ENCODE results near the gene PLAC1.

Gene PLAC1

GRCh38 chrX:134631426-134632346 is 26.6 kb downstream of the PLAC1 start:
- no peak for DNase-seq (ENCODE audit: low read depth in 3 of 3, low spot score in 1 of 3)

GRCh38 chrX:134628663-134629062 is 29.6 kb downstream of the PLAC1 start:
- DNase-seq (ENCODE audit: low read depth in 3 of 3, low spot score in 1 of 3) = no peak

DNA sequence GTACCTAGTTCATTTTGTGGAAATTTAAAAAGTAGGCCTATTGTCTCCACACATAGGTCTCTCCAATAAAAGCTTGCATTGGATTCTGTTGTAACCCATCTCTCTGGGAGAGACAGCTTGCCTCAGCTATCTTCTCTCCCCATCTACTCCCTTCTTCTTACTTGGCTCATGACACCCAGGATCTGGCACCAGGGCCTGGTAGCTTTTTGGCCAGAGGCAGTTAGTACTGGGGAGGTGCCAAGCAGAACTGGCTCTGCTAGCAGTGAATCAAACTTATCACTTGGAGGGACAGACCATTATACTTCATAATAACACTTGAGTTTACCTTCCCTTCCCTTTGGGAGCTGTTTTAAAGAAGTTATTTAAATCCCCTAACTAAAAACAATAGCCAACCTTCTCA is 31.8 kb downstream of the PLAC1 start:
- DNase-seq (ENCODE audit: low read depth in 3 of 3, low spot score in 1 of 3) = no peak

GRCh38 chrX:134625315-134625718 is 33.0 kb downstream of the PLAC1 start:
- DNase-seq (ENCODE audit: low read depth in 3 of 3, low spot score in 1 of 3) = no peak

DNA sequence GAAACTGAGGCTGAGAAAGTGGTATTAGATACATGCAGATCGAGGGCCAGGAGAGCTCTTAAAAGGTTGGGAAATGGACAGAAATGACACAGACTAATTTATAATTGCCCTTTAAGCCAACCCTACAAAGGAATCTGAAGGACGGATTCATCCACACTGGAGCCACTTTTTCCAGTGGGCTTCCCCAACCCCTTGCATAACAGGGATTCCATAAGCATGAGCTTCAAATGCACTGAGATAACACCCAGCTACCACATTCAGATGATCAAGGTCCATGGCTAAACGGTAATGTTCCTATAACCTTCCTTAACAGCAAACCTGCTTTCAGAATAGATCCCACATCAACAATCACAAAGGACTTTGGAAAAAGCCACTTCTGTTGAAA is 34.2 kb downstream of the PLAC1 start:
- no peak for DNase-seq (ENCODE audit: low read depth in 3 of 3, low spot score in 1 of 3)

DNA sequence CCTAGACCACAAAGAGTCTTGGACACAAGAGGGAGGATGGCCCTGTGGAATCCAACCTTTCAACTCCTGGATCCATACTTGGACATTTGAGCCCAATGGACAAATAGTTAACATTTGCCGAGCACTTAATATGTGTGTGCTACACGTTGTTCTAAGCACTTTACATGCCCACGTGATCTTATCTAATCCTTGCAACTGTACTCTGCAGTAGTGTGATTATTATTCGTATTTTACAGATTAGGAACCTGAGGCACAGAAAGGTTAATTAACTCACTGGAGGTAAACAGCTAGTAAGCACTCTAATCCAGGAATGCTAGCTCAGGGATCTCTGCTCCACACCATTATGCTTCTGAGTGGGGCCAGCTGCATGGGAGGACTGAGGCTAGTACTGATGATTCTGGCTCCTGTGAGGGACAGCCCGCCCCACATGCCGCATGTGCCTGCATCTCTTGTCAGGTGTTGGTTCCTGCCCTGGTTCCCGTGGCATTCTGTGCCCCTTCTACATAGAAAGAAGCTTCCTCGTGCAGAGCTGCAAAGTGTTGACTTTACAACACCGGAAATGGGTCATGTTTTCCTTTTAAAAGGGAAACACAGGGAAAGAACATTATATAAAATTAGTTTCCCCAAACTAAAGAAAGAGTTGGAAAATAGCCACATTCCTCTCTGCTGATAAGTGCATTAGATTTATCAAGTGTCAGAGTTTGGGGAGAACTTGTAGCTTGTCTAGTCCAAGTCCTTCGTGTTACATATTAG is 34.8 kb downstream of the PLAC1 start:
- DNase-seq (ENCODE audit: low read depth in 3 of 3, low spot score in 1 of 3) = no peak

GRCh38 chrX:134622813-134623185 is 35.5 kb downstream of the PLAC1 start:
- no peak for DNase-seq (ENCODE audit: low read depth in 3 of 3, low spot score in 1 of 3)

GRCh38 chrX:134622056-134622812 is 36.0 kb downstream of the PLAC1 start:
- DNase-seq (ENCODE audit: low read depth in 3 of 3, low spot score in 1 of 3) = no peak

- no peak for DNase-seq (ENCODE audit: low read depth in 3 of 3, low spot score in 1 of 3)
Measured at GRCh38 chrX:134619838-134620237, 38.4 kb downstream of the PLAC1 start.

GRCh38 chrX:134613396-134613795 is 44.9 kb downstream of the PLAC1 start:
- no peak for DNase-seq (ENCODE audit: low read depth in 3 of 3, low spot score in 1 of 3)

DNA sequence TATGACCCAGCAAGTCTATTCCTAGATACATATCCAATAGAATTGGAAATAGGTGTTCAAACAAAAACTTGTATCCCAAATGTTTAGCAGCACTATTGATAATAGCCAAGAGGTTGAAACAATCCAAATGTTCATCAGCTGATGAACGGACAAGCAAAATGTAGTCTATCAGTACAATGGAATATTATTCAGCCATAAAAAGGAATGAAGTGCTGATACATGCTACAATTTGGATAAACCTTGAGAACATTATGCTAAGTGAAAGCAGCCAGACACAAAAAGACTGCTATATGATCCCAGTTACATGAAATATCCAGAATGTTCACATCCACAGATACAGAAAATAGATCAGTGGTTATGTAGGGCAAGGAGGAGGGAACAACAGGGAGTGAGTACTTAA is 50.1 kb downstream of the PLAC1 start:
- DNase-seq (ENCODE audit: low read depth in 3 of 3, low spot score in 1 of 3) = no peak

DNA sequence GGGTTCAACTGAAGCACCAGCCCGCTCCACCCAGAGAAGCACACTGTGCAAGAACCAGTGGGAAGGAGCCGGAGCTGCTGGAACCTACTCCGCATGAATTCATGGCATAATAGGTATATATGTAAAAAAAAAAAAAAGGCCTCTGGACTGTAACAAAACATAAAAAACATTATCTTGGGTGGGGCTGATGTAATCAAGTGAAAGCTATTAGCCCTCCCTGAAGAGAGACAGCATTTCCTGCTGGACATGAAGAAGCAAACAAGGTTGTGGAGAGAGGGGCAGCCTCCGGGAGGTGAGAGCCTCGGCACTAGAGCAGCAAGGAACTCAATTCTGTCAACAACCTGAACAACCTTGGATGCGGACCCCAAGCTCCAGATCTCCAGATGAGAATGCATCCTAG is 50.7 kb downstream of the PLAC1 start:
- no peak for DNase-seq (ENCODE audit: low read depth in 3 of 3, low spot score in 1 of 3)

DNA sequence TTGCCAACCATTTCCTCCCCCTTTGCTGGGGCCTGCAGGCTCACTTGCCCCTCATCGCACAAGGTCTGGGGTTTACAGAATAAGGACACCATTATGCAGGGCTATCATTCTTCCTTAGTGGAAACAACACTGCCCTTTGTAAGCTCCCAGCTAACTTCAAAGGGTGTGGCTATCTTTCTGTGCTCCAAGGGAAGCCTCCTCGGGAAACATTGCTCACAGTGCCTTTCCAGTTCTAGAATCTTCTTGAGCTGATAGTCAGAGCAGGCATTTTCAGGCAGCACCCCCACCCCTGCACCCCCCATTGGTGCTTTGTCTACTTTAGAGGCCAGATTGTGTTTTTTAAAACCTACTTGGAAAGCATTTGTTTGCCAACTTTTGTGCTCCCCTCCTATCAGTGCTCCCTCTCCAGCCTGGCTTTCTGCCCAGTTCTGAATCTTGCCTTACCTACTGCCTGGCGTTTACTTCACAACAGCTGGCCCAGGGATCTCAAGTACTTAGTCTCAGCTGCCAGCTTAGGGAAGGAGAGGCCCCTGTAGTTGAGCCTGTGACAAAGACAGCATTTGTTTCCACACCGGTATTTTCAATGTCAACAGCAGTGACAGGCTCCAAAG is 53.5 kb downstream of the PLAC1 start:
- DNase-seq (ENCODE audit: low read depth in 3 of 3, low spot score in 1 of 3) = no peak

GRCh38 chrX:134603806-134604700 is 54.2 kb downstream of the PLAC1 start:
- no peak for DNase-seq (ENCODE audit: low read depth in 3 of 3, low spot score in 1 of 3)

GRCh38 chrX:134602410-134602809 is 55.9 kb downstream of the PLAC1 start:
- no peak for DNase-seq (ENCODE audit: low read depth in 3 of 3, low spot score in 1 of 3)

- no peak for DNase-seq (ENCODE audit: low read depth in 3 of 3, low spot score in 1 of 3)
Measured at GRCh38 chrX:134601240-134601765, 57.0 kb downstream of the PLAC1 start.

- DNase-seq (ENCODE audit: low read depth in 3 of 3, low spot score in 1 of 3) = no peak
Measured at GRCh38 chrX:134600714-134601113, 57.6 kb downstream of the PLAC1 start.

DNA sequence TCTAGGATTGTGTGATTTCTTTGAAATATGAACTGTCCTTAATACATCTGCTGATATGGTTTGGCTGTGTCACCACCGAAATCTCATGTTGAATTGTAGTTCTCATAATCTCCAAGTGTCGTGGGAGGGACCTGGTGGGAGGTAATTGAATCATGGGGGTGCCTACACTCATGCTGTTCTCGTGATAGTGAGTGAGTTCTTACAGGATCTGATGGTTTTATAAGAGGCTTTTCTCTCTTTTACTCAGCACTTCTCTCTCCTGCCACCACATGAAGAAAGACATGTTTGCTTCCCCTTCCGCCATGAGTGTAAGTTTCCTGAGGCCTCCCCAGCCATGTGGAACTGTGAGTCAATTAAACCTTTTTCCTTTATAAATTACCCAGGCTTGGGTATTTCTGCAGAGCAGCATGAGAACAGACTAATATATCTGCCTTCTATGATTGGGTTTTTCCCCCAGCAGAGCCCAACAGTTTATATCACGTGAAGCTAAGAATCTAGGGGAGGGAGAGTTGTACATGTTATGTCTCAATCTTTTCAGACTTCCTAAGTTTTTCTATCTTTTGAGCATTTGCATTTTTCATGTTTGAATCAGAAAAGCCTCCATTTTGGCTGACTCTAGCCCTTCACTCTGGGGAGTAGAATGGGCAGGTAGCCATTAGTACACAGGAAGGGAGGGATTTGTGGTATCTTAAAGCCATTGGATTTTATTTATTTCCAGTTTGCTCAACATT is 58.9 kb downstream of the PLAC1 start:
- no peak for DNase-seq (ENCODE audit: low read depth in 3 of 3, low spot score in 1 of 3)

DNA sequence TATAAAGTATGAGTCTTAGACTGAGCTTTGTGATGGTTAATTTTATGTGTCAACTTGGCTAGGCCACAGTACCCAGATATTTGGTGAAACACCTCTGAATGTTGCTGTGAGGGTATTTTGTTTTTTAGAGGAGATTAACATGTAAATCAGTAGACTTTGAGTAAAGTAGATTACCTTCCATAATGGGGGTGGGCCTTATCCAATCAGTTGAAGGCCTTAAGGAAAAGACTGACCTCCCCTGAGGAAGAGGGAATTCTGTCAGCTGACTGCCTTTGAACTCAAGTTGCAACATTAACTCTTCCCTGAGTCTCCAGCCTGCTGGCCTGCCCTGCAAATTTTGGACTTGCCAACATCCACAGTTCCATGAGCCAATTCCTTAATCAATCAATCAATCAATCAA is 66.0 kb downstream of the PLAC1 start:
- no peak for DNase-seq (ENCODE audit: low read depth in 3 of 3, low spot score in 1 of 3)

All from stimulated activated CD4-positive, alpha-beta T cell treated with anti-CD3 and anti-CD28 coated beads, TNF-alpha, amount 100 ng/mL, for 1 hour (primary cell).